ENCODE results near the gene ZNF23. TPM values are rescaled to one million over a fixed set of nuclear protein-coding genes. Genes with fewer than 3 reads are reported as not detected.
A peak's percentile ranks its signal among the peaks of the same experiment; 100 is the strongest.

The ZNF23 gene
- total and polyA plus RNA-seq, 12 donors = 3.7 to 12.4 (median 5.8) TPM

GRCh38 chr16:71472931-71473330 is 10.9 kb upstream of the ZNF23 start:
- H3K36me3 ChIP-seq = peaks cover 0 to 77% (median 17%) of the 10 kb centered on the region in 9 donors

GRCh38 chr16:71472051-71472450 is 10.0 kb upstream of the ZNF23 start:
- intact Hi-C loops (cut with DNase I) = no loop called here
- WGBS, 2 donors = 63 to 66% methylated on average over 2 of the region's 2 CpGs
- TF ChIP-seq CTCF (IDR thresholded peaks at IDR 0.05) = no peak

More at GRCh38 chr16:71472931-71473330, 10.9 kb upstream of the ZNF23 start:
- Histone ChIP-seq H3K4me1 (no peaks in the 10 kb centered on the region), H3K27ac (no peak overlapping the region), H3K4me3 (no peak overlapping the region), H3K27me3 (no peaks in the 10 kb centered on the region), H3K9me3 (no peaks in the 10 kb centered on the region)
- ATAC-seq = no peak
- WGBS, 2 donors = 92% methylated on average over 2 of the region's 2 CpGs
- TF ChIP-seq CTCF (IDR thresholded peaks at IDR 0.05) = no peak
- no peak for DNase-seq
- intact Hi-C loops (cut with DNase I) = no loop called here

GRCh38 chr16:71467810-71468209 is 5.8 kb upstream of the ZNF23 start:
- Histone ChIP-seq H3K27ac (no peak overlapping the region), H3K27me3 (no peaks in the 10 kb centered on the region), H3K36me3 (peaks cover 0 to 26% (median 0%) of the 10 kb centered on the region in 9 donors), H3K4me3 (no peak overlapping the region), H3K4me1 (peaks cover 0 to 3% (median under 1%) of the 10 kb centered on the region in 9 donors), H3K9me3 (no peaks in the 10 kb centered on the region)
- WGBS, 2 donors = 23 to 25% methylated on average over 9 of the region's 9 CpGs
- DNase-seq = peak in 1 of 2 donors; percentile 20
- peak in 5 of 8 donors; percentile 11 to 64 (median 42) for ATAC-seq
- TF ChIP-seq CTCF (IDR thresholded peaks at IDR 0.05) = no peak
- intact Hi-C loops (cut with DNase I) = no loop called here

More at GRCh38 chr16:71472051-71472450, 10.0 kb upstream of the ZNF23 start:
- Histone ChIP-seq H3K4me3 (no peak overlapping the region), H3K4me1 (no peaks in the 10 kb centered on the region), H3K27ac (no peak overlapping the region), H3K27me3 (no peaks in the 10 kb centered on the region), H3K36me3 (peaks cover 0 to 68% (median 15%) of the 10 kb centered on the region in 9 donors), H3K9me3 (no peaks in the 10 kb centered on the region)
- no peak for DNase-seq
- no peak for ATAC-seq

- Histone ChIP-seq H3K4me3 (no peak overlapping the region), H3K27ac (no peak overlapping the region), H3K9me3 (no peaks in the 10 kb centered on the region), H3K36me3 (no peaks in the 10 kb centered on the region), H3K4me1 (peaks cover 0 to 28% (median 18%) of the 10 kb centered on the region in 9 donors), H3K27me3 (no peaks in the 10 kb centered on the region)
- 52 to 70% methylated on average over 1 of the region's 1 CpG for WGBS, 2 donors
- no peak for TF ChIP-seq CTCF (IDR thresholded peaks at IDR 0.05)
- ATAC-seq (no peak), DNase-seq (no peak)
- intact Hi-C loops (cut with DNase I) = no loop called here
Measured at GRCh38 chr16:71464231-71464630, 2.2 kb upstream of the ZNF23 start.

All from heart right ventricle (tissue), 16 donors.